ENCODE data around the gene CLDN11. TPM values are rescaled to one million over a fixed set of nuclear protein-coding genes. Genes with fewer than 3 reads are reported as not detected.

The CLDN11 gene
- total and polyA plus RNA-seq, 5 experiments from 2014 or later = 0.19 TPM; not detected in 4

DNA sequence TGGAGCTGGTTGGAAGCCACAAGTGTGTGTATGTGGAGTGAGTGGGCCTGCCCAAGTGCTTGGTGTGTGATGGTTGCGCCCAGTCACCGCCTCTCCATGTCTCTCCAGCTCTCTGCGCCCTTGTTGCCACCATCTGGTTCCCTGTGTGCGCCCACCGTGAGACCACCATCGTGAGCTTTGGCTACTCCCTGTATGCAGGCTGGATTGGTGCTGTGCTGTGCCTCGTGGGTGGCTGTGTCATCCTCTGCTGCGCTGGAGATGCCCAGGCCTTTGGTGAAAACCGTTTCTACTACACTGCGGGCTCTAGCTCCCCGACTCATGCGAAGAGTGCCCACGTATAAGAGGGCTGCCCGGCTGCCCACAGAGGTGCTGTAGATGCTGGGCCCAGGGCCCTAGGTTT lies 13.7 kb downstream of the CLDN11 start:
- H3K27me3 Mint-ChIP-seq = peaks cover 0 to 2% (median 0%) of the 10 kb centered on the region in 5 donors
- DNase-seq (no peak), ATAC-seq (no peak)
- no peaks in the 10 kb centered on the region for H3K36me3 Mint-ChIP-seq
- peaks cover 0 to 4% (median 0%) of the 10 kb centered on the region in 9 donors for H3K9me3 Mint-ChIP-seq
- no peak overlapping the region for H3K27ac Mint-ChIP-seq
- H3K4me3 Mint-ChIP-seq = no peak overlapping the region
- POLR2A ChIA-PET = no interaction called here
- H3K4me1 Mint-ChIP-seq = peaks cover 7 to 16% (median 15%) of the 10 kb centered on the region in 4 donors

DNA sequence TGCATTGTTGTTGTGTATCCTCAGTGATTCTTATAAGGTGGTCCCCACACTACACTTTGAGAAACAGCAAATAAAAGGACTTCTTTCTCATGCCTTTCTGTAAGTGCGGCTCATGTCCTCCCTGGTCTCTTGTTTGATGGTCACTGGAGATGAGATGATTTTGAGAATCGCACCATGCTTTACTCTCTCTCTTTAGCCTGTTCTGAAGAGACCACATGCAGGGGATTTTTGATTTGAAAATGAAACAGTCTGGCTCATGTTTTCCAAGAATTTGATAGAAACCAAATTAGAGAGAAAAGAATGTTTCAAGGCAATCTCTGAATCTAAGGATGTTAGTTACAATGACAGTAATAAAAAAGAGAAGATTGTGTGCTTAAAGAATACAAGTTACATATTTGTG lies 18.0 kb downstream of the CLDN11 start:
- ATAC-seq (no peak), DNase-seq (no peak)
- peaks cover 0 to 20% (median 8%) of the 10 kb centered on the region in 5 donors for H3K27me3 Mint-ChIP-seq
- no peaks in the 10 kb centered on the region for H3K4me1 Mint-ChIP-seq
- no peak overlapping the region for H3K27ac Mint-ChIP-seq
- H3K9me3 Mint-ChIP-seq = peaks cover 0 to 3% (median 0%) of the 10 kb centered on the region in 9 donors
- H3K4me3 Mint-ChIP-seq = no peak overlapping the region
- H3K36me3 Mint-ChIP-seq = no peaks in the 10 kb centered on the region
- POLR2A ChIA-PET = no interaction called here

DNA sequence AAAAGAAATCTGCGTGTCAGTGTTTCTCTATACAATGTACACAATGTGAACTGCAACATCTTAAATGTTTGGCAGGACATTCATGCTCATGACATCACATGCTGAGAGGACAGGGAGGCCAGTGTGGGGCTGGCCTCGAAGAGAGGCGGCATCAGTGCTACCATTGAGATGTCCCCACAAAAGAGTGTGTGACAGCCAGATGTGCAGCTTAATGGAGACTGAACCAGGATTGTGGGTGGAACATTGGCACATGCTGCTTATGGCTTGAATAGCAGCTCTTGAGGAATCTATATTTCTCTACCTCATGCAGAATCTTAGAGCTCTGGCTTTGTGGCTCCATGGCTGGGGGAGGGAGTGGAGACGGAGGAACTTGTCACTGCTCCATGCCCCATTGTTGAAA lies 18.5 kb downstream of the CLDN11 start:
- POLR2A ChIA-PET = no interaction called here
- peaks cover 0 to 24% (median 10%) of the 10 kb centered on the region in 5 donors for H3K27me3 Mint-ChIP-seq
- no peak for DNase-seq
- no peak overlapping the region for H3K27ac Mint-ChIP-seq
- H3K4me1 Mint-ChIP-seq = no peaks in the 10 kb centered on the region
- no peaks in the 10 kb centered on the region for H3K36me3 Mint-ChIP-seq
- H3K4me3 Mint-ChIP-seq = no peak overlapping the region
- ATAC-seq = no peak
- no peaks in the 10 kb centered on the region for H3K9me3 Mint-ChIP-seq

DNA sequence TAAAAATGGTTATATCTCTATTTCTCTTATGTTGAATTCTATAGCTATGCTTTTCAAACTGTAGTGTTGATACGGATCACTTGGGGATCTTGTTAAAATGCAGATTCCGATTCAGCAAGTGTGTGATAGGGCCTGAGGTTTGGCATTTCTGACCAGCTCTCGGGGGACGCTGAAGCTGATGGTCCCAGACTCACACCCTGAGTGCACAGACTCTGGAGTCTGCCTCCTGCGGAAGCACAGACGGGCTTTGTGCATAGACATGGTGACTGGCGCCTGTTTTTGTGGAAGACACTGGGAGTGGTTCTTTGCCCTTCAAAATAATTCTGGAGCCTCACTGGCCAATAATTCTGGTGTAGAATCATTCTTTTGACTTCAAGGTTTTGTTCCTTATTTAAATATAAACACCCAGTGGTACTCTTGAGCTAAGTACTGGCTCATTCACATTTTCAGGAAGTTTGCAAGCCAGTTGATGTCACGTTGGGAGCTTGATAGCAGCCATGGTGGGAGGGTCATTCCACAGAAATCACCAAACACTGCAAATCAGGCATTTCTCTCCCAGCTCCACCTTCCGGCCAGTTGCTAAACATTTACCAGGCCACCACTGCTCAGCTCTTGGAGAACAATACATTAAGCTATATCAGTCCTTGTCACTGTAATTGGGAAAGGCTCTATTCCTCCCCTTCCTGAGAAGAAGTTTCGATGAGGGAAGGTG lies 19.2 kb downstream of the CLDN11 start:
- Mint-ChIP-seq H3K27me3 (peaks cover 4 to 31% (median 15%) of the 10 kb centered on the region in 5 donors), H3K9me3 (no peaks in the 10 kb centered on the region)
- ATAC-seq = no peak

DNA sequence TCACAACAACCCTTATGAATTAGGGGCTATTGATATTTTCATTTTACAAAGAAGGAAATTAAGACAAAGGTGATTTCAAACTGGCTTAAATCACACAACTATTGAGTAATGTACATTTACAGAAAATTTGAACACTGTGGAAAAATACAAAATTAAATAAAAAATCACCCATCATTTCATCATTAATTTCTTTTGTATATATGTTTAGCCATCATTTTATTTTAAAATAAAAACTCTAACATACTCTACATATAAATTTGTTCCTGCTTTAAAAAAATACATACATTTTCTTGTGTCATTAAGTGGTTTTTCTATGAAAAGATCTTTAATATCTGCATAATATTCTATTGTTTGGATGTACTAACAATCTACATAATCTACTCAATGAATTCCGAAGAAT lies 20.2 kb downstream of the CLDN11 start:
- no peak overlapping the region for H3K4me3 Mint-ChIP-seq
- POLR2A ChIA-PET = no interaction called here
- H3K9me3 Mint-ChIP-seq = no peaks in the 10 kb centered on the region
- peaks cover 4 to 33% (median 15%) of the 10 kb centered on the region in 5 donors for H3K27me3 Mint-ChIP-seq
- ATAC-seq (no peak), DNase-seq (no peak)
- H3K36me3 Mint-ChIP-seq = no peaks in the 10 kb centered on the region
- no peaks in the 10 kb centered on the region for H3K4me1 Mint-ChIP-seq
- H3K27ac Mint-ChIP-seq = no peak overlapping the region

More for the DNA sequence above, 19.2 kb downstream of the CLDN11 start:
- no peaks in the 10 kb centered on the region for H3K4me1 Mint-ChIP-seq
- no peak overlapping the region for H3K4me3 Mint-ChIP-seq
- H3K27ac Mint-ChIP-seq = no peak overlapping the region
- POLR2A ChIA-PET = no interaction called here
- H3K36me3 Mint-ChIP-seq = no peaks in the 10 kb centered on the region
- no peak for DNase-seq

DNA sequence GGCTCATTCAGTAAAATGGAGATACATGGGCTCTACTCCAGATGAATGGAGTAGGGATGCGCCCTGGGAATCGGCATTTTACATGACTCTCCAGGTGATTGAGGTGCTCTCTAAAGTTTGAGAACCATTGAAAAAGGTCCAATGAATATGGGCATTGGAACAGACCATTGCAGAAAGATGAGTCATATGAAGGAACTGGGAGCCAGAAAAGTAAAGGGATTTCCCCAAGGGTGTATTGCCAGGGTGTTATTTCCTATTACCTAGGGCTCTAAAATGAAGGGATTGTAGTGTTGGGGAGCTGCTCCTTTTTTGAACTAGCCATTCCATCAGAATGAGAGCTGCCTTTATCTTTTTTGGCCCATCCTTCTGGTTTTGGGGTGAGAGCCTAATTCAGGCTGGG lies 21.7 kb downstream of the CLDN11 start:
- H3K36me3 Mint-ChIP-seq = no peaks in the 10 kb centered on the region
- POLR2A ChIA-PET = no interaction called here
- no peaks in the 10 kb centered on the region for H3K9me3 Mint-ChIP-seq
- H3K4me1 Mint-ChIP-seq = no peaks in the 10 kb centered on the region
- H3K27me3 Mint-ChIP-seq = peaks cover 4 to 33% (median 16%) of the 10 kb centered on the region in 5 donors
- no peak overlapping the region for H3K27ac Mint-ChIP-seq
- DNase-seq (no peak), ATAC-seq (no peak)
- no peak overlapping the region for H3K4me3 Mint-ChIP-seq

DNA sequence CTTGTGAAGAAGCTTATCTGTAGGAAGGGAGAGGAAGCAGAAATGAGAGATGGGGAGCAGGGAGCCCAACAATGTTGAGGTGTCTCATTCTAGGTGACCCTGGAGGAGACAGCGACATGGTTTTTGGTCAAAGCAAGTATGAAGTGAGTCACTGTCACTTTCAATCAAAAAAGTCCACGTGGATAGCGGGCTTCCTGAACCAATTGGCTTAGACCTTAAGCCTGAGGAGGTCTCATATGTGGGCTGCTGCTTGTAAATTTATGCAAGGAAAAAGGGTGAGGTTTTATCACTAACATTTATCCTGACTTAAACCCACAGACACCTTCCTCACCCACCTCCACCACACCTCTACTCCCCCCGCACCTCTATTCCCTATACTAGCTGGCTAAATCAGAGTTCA lies 22.7 kb downstream of the CLDN11 start:
- no peak for ATAC-seq
- POLR2A ChIA-PET = no interaction called here
- DNase-seq = no peak
- no peaks in the 10 kb centered on the region for H3K36me3 Mint-ChIP-seq
- no peaks in the 10 kb centered on the region for H3K4me1 Mint-ChIP-seq
- no peaks in the 10 kb centered on the region for H3K9me3 Mint-ChIP-seq
- peaks cover 4 to 33% (median 16%) of the 10 kb centered on the region in 5 donors for H3K27me3 Mint-ChIP-seq
- H3K4me3 Mint-ChIP-seq = no peak overlapping the region
- no peak overlapping the region for H3K27ac Mint-ChIP-seq

DNA sequence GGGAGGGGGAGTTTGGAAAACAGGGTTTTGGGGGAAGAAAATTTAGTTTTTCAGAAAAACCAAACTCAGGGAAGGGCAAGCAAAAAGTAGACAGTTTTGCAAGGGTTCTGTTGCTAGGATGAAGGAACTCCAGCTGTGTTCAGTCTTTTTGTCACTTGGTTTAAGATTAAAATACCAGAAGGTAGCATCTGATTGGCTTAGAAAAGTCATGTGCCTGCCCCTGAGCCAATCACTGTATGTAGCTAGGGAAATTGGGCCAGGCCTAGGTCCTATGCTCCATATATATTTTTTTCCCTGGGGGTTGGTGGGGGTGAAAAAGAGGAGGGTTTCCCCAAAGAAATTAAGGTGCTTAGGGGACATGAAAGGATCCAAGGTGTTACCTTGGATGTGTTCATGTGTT lies 24.3 kb downstream of the CLDN11 start:
- Mint-ChIP-seq H3K4me1 (no peaks in the 10 kb centered on the region), H3K27ac (no peak overlapping the region)

DNA sequence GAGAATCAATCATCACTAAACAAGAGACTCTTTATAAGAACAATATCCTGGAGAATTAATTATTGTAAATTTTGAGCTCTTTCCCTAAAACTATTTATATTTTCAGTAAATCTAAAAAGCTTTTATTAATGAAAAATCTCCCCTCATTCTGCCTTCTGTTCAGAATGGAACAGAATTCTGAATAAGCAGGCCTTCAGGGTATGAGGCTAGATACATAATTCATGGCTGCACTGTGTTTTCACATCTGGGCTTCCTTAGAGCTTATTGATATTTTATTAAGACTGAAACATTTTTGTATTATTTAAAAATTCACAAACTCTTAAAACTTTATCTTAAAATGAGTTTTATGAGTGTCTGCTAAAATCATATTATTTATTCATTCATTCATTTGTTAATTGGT lies 24.8 kb downstream of the CLDN11 start:
- no peak for DNase-seq
- Mint-ChIP-seq H3K4me3 (no peak overlapping the region), H3K9me3 (no peaks in the 10 kb centered on the region)

More for the DNA sequence above, 24.3 kb downstream of the CLDN11 start:
- Mint-ChIP-seq H3K4me3 (no peak overlapping the region), H3K9me3 (no peaks in the 10 kb centered on the region), H3K36me3 (no peaks in the 10 kb centered on the region), H3K27me3 (peaks cover 4 to 33% (median 16%) of the 10 kb centered on the region in 5 donors)
- ATAC-seq = no peak
- POLR2A ChIA-PET = no interaction called here
- DNase-seq = no peak

DNA sequence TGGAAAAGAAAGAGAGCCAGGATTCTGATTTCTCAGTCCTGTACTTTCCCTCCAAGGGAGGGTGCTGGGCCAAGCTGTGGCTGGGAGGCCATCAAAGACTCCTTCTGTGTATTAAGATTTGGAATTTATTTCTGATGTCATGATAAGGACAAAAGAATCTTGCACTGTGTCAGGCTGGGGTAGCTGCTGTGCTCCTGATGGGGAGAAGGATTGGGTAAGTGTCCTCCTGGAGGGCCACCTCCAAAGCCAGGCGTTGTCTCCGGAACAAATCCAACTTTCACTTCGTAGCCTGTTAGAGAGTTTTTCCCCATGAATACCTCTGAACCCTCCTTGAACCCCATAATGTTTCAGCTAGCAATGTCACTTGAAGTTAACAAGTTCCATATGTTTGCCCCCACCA lies 29.9 kb downstream of the CLDN11 start:
- DNase-seq (no peak), ATAC-seq (no peak)
- Mint-ChIP-seq H3K27me3 (peaks cover 0 to 5% (median 0%) of the 10 kb centered on the region in 5 donors), H3K36me3 (no peaks in the 10 kb centered on the region), H3K4me3 (no peak overlapping the region), H3K27ac (no peak overlapping the region), H3K4me1 (no peaks in the 10 kb centered on the region), H3K9me3 (no peaks in the 10 kb centered on the region)
- POLR2A ChIA-PET = no interaction called here

More for the DNA sequence above, 24.8 kb downstream of the CLDN11 start:
- no peaks in the 10 kb centered on the region for H3K4me1 Mint-ChIP-seq
- H3K27ac Mint-ChIP-seq = no peak overlapping the region
- no peak for ATAC-seq
- no peaks in the 10 kb centered on the region for H3K36me3 Mint-ChIP-seq
- POLR2A ChIA-PET = no interaction called here
- H3K27me3 Mint-ChIP-seq = peaks cover 4 to 33% (median 16%) of the 10 kb centered on the region in 5 donors

DNA sequence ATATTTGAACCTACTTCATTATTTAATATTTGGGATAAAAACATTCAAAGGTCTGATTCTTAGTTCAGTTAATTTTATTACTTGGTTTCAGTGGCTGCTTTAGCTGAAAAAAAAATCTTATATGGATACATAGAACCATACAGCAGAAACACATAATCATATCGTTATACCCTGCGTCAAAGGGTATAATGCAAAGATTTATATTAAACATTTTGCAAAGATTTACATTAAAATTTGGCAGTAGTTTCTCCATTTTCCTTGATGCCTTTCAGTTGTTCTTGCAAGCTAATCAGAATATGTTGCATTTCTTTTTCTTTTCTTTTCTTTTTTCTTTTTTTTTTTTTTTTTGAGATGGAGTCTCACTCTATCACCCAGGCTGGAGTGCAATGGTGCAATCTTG lies 31.4 kb downstream of the CLDN11 start:
- Mint-ChIP-seq H3K27me3 (peaks cover 0 to 3% (median 0%) of the 10 kb centered on the region in 5 donors), H3K4me3 (no peak overlapping the region), H3K4me1 (no peaks in the 10 kb centered on the region), H3K36me3 (no peaks in the 10 kb centered on the region), H3K27ac (no peak overlapping the region), H3K9me3 (no peaks in the 10 kb centered on the region)
- DNase-seq = no peak
- POLR2A ChIA-PET = no interaction called here
- no peak for ATAC-seq

DNA sequence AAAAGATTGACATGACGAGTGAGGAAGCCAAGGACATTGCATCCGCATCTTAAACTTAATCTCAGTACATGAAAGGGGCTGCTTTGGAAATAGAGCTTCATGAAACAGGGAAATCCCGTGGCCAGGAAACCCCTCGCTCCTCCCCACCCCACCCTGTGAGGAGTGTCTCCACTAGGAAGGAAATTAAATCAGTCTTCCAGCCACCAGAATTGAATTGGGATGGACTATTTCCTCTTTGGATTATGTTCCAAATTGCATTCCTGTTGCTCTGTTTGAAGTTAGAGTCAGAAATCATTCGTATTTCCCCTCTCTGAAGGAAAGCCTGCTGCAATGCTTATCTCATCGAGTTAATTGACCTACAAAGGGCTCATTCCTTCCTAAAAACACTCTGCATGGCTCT lies 35.8 kb downstream of the CLDN11 start:
- peaks cover 4 to 12% (median 8%) of the 10 kb centered on the region in 5 donors for H3K27me3 Mint-ChIP-seq
- no peak overlapping the region for H3K4me3 Mint-ChIP-seq
- no peaks in the 10 kb centered on the region for H3K36me3 Mint-ChIP-seq
- H3K4me1 Mint-ChIP-seq = peaks cover 0 to 3% (median 0%) of the 10 kb centered on the region in 4 donors
- DNase-seq (no peak), ATAC-seq (no peak)
- no peak overlapping the region for H3K27ac Mint-ChIP-seq
- POLR2A ChIA-PET = no interaction called here
- no peaks in the 10 kb centered on the region for H3K9me3 Mint-ChIP-seq

DNA sequence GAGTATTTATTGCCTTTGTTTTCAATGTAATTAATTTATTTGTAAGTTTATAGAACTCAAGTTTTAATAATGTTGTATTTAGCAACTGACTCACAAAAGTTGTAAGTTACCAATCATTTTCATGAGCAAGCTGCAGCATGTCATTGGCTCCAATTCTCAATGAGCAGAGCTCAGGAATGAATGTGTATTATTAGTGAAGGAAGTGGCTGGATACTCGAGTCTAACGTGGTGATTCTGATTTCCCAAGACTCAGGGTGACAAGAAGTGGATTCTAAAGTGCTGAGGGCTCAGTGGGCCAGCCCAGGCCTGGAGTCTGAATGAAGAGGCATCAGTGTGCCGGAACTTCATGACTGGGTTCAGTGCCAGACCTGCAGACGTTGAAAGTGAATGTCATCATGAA lies 39.6 kb downstream of the CLDN11 start:
- Mint-ChIP-seq H3K9me3 (no peaks in the 10 kb centered on the region), H3K27me3 (peaks cover 8 to 32% (median 20%) of the 10 kb centered on the region in 5 donors), H3K4me1 (peaks cover 0 to 3% (median 0%) of the 10 kb centered on the region in 4 donors), H3K4me3 (no peak overlapping the region), H3K27ac (no peak overlapping the region), H3K36me3 (no peaks in the 10 kb centered on the region)
- no peak for ATAC-seq
- DNase-seq = no peak
- POLR2A ChIA-PET = no interaction called here

DNA sequence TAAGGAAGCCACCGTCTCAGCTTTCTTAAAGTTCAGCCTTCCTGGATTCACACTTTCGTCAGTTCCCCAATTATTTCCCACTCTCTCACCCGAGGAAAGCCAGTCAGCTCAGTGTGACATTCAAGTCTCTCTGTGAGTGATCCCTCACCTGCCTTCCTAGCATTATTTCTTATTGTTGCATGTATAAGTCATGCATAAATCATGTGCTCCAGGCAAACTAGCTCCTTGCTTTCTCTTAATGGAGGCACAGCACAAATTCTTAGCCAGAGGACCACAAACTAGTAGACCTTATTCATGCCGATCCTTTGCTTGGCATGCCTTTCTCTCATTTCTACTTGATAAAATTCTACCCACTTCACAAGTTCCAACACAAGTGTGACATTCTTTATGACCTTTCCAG lies 44.3 kb downstream of the CLDN11 start:
- Mint-ChIP-seq H3K27ac (no peak overlapping the region), H3K4me1 (no peaks in the 10 kb centered on the region)

More for the DNA sequence above, 44.3 kb downstream of the CLDN11 start:
- DNase-seq = no peak
- no peaks in the 10 kb centered on the region for H3K9me3 Mint-ChIP-seq
- no peaks in the 10 kb centered on the region for H3K36me3 Mint-ChIP-seq
- POLR2A ChIA-PET = no interaction called here
- no peak overlapping the region for H3K4me3 Mint-ChIP-seq
- no peak for ATAC-seq
- peaks cover 4 to 33% (median 15%) of the 10 kb centered on the region in 5 donors for H3K27me3 Mint-ChIP-seq

Measured in naive thymus-derived CD8-positive, alpha-beta T cell (primary cell).